ENCODE measurements around the gene BRWD1.

The BRWD1 gene

GRCh38 chr21:39326607-39327307 lies 13.3 kb upstream of the BRWD1 start:
- DNase-seq: no peak

DNA sequence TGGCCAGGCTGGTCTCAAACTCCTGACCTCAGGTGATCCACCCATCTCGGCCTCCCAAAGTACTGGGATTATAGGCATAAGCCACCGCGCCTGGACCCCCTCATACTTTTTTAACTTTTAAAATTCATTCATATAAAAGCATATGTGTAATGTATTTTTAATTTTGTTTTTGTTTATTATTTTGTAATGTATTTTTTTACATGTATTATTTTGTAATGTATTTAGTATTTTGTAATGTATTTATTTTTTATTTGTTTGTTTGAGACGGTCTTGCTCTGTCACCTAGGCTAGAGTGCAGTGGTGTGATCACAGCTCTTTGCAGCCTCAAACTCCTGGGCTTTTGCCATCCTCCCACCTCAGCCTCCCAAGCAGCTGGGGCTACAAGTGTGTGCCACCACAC lies 12.0 kb upstream of the BRWD1 start:
- DNase-seq: no peak

- no peak for DNase-seq
These were observed 8.0 kb upstream of the BRWD1 start for GRCh38 chr21:39321424-39321823.

DNA sequence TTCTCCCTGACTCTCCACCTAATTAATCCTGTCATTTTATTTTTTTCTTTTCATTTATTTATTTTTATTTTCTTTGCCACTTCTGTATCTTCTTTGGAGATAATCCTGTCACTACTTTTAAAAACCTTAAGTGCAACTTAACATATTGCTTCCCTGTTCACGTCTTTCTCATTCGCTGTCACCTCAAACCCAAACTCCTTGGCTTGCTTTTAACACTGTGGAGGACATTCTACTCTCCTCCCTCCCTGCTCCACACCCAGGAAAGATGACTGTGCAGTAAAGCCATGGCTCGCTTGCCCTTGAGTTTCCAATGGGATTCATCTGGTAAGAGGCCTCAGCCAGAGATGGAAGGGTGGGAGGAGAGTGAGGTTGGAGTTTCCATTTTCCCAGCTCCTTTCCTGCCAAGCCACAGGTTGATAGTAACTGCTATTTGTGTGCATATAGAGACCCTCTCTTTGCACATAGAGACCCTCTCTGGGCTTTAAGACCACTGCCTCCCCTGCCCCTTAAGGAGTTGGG lies 6.4 kb upstream of the BRWD1 start:
- no peak for DNase-seq

- no peak for DNase-seq
These were observed 5.9 kb upstream of the BRWD1 start for GRCh38 chr21:39319251-39319756.

GRCh38 chr21:39318091-39318959 lies 4.9 kb upstream of the BRWD1 start:
- no peak for DNase-seq

- DNase-seq: no peak
These were observed 4.0 kb upstream of the BRWD1 start for GRCh38 chr21:39317134-39318090.

- DNase-seq: no peak
These were observed 3.3 kb upstream of the BRWD1 start for GRCh38 chr21:39316729-39317128.

- DNase-seq: no peak
These were observed 2.4 kb upstream of the BRWD1 start for GRCh38 chr21:39315603-39316445.

- DNase-seq: no peak
These were observed 953 bp upstream of the BRWD1 start for GRCh38 chr21:39314143-39315027.

GRCh38 chr21:39313042-39313570 lies 326 bp downstream of the BRWD1 start:
- DNase-seq: no peak

GRCh38 chr21:39312112-39313041 lies 1.1 kb downstream of the BRWD1 start:
- peak; percentile 92 for DNase-seq

GRCh38 chr21:39311164-39311563 lies 2.3 kb downstream of the BRWD1 start:
- no peak for DNase-seq

- DNase-seq: no peak
These were observed 6.0 kb downstream of the BRWD1 start for GRCh38 chr21:39307466-39307865.

DNA sequence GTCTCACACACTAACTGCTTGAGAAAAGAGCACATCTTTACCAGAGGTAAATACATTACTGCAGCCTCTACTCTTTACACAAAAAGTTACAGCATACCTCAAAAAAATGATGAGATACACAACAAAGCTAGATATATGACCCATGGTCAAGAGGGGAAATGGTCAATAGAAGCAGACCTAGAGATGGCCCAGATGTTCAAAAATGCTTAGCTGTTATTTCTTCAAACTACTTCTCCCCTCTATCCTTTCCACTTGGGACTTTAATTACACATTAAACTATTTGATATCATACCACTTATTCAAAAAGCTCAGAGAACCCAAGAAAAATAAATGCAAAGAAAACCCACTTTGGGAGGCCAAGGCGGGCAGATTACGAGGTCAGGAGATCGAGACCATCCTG lies 12.8 kb downstream of the BRWD1 start:
- no peak for DNase-seq

- no peak for DNase-seq
These were observed 16.5 kb downstream of the BRWD1 start for GRCh38 chr21:39296891-39297290.

DNA sequence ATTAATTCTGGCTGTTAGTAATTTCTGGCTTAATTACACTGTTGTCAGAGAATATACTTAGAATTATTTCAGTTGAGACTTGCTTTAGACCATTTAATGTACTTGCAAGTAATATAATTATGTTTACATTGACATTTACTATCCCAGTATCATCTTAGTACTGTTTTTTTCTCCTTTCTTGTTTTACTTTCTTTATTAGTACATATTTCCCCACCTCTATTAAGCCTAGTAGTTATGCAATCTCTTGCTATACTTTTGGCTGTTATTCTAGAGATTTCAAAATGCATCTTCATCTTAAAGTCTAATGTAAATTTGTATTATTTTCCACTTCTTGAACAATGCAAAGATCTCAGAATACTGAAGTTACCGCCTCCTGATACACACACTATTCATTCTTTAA lies 24.4 kb downstream of the BRWD1 start:
- no peak for DNase-seq

- DNase-seq: no peak
These were observed 30.5 kb downstream of the BRWD1 start for GRCh38 chr21:39282911-39283310.

DNA sequence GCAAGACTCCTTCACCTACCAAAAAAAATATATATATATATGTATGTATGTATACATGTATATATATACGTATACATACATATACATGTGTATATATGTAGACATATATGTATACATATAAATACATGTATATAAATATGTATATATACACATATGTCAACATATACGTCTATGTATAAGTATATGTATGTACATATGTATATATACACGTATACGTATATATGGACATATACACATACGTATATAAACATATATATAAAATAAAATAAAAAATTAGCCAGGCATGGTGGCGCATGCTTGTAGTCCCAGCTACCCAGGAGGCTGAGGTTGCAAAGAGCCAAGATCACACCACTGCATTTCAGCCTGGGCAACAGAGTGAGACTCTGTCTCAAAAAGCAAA lies 31.6 kb downstream of the BRWD1 start:
- no peak for DNase-seq
